Fibroblast of gingiva (primary cell): Measurements from ENCODE around the gene NDRG2.

Source experiments
- DNase-seq: peaks from one replicate; pipeline ENCODE4 v3.0.0-alpha.2; 2011; ENCODE audit warnings: low read depth

Gene NDRG2

GRCh38 chr14:20969336-20969735 lies 55.5 kb downstream of the NDRG2 start:
- no peak for DNase-seq
